ENCODE measurements around the gene COL28A1.

COL28A1 gene

DNA sequence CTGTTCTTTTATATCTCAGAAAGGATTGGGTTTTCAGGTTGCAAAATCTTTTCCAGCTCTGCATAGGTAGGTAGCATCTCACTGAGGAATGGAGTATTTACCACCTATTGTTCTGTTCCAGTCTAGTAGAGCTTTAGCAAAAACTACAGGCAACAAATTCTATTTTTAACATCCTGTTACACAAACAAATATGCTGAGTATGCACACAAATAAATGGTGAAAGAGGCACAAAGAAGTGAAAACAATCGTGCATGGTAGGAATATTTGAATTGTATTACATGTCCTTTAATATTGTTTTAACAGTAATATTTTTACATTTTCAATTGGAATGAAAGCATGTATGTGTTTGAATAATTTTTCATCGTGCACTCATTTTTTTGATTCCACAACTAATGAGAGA lies 16.5 kb upstream of the COL28A1 start:
- DNase-seq (ENCODE audit: low read depth): no peak
- H3K4me3 ChIP-seq (ENCODE audit: low read depth, low read length): no peak overlapping the region
- TF ChIP-seq, protein P1, sequence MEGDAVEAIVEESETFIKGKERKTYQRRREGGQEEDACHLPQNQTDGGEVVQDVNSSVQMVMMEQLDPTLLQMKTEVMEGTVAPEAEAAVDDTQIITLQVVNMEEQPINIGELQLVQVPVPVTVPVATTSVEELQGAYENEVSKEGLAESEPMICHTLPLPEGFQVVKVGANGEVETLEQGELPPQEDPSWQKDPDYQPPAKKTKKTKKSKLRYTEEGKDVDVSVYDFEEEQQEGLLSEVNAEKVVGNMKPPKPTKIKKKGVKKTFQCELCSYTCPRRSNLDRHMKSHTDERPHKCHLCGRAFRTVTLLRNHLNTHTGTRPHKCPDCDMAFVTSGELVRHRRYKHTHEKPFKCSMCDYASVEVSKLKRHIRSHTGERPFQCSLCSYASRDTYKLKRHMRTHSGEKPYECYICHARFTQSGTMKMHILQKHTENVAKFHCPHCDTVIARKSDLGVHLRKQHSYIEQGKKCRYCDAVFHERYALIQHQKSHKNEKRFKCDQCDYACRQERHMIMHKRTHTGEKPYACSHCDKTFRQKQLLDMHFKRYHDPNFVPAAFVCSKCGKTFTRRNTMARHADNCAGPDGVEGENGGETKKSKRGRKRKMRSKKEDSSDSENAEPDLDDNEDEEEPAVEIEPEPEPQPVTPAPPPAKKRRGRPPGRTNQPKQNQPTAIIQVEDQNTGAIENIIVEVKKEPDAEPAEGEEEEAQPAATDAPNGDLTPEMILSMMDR (IDR thresholded peaks at IDR 0.05; ENCODE audit: insufficient read depth, low read depth, low read length, missing control alignments): no peak

DNA sequence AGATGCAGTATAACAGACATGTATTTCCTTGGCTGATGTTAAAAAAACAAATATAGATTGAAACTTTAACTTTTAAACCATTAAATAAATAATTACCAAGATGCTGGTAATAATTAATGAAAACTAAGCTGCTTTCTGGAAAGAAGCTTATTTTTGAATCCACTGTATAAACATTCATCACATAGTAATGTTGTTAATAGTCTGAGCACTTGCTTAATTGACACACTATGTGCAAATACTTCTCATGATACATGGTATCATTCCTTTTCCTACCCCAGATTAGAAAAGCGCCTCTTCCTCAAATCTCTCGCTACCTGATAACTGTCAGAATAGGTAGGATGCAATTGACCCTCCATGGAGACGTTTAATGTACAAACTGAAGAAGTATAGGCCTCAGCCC lies 15.0 kb upstream of the COL28A1 start:
- DNase-seq (ENCODE audit: low read depth): no peak
- TF ChIP-seq, protein P1 (IDR thresholded peaks at IDR 0.05; ENCODE audit: insufficient read depth, low read depth, low read length, missing control alignments): no peak
- H3K4me3 ChIP-seq (ENCODE audit: low read depth, low read length): no peak overlapping the region

DNA sequence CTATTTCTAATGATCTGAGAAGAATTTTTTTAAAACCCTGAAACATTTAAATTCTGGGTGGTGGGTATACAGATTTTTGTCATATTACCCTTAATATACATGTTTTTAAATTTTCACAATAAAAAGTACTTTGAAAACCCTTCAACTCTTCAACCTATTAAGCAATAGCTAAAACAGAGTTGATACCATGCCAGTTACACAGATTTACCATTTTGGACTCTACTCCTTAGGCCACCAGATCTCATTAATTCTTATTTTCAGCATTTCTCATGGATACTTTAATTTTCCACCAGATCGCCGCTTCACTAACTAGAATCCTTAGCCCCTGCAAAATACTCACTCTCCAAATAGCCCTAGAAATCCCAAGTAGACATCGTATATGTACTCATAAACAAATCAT lies 12.7 kb upstream of the COL28A1 start:
- no peak overlapping the region for H3K4me3 ChIP-seq (ENCODE audit: low read depth, low read length)
- TF ChIP-seq, protein P1 (IDR thresholded peaks at IDR 0.05; ENCODE audit: insufficient read depth, low read depth, low read length, missing control alignments): no peak
- no peak for DNase-seq (ENCODE audit: low read depth)

DNA sequence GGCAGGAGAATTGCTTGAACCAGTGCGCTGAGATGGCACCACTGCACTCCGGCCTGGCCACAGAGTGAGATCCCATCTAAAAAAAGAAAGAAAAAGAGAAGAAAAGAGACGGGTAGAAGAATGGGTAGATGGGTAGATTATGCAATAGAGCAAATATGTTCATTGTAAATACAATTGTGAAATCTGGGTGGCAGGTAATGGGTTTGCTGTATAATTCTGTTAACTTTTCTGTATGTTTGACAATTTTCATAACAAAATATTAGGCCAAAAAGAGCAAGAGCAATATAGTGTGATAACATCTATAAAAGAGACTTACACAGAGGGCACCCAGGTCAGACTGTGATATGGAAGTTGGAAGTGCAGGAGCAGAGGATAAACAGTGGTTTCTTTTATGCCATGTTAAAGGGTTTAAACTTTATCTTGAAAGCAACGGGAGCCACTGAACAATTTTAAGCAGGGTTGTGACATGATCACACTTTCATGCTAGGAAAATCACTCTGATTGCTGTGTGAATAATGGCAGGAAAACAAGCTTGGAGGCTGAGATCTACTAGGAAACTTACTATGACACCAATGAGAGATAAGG lies 6.7 kb upstream of the COL28A1 start:
- H3K4me3 ChIP-seq (ENCODE audit: low read depth, low read length): no peak overlapping the region
- TF ChIP-seq, protein P1 (IDR thresholded peaks at IDR 0.05; ENCODE audit: insufficient read depth, low read depth, low read length, missing control alignments): no peak
- no peak for DNase-seq (ENCODE audit: low read depth)

DNA sequence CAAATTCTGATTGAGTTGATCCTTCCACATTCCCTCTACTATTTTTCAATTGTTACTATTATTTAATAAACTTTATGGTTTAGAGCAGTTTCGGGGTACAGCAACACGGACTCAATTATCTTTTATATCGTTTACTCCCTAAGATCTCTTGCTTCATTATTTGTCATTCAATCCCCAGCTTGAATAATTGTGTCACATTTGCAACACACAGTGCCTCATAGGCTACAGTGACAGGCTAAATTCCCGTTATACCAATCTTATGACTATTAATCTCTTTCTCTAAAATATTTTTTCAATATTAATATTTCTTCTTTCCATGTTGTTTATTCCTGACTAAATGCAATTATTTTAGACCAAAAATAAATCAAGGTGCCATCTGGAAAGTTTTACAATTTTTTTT lies 4.0 kb upstream of the COL28A1 start:
- TF ChIP-seq, protein P1 (IDR thresholded peaks at IDR 0.05; ENCODE audit: insufficient read depth, low read depth, low read length, missing control alignments): no peak
- no peak for DNase-seq (ENCODE audit: low read depth)
- no peak overlapping the region for H3K4me3 ChIP-seq (ENCODE audit: low read depth, low read length)

DNA sequence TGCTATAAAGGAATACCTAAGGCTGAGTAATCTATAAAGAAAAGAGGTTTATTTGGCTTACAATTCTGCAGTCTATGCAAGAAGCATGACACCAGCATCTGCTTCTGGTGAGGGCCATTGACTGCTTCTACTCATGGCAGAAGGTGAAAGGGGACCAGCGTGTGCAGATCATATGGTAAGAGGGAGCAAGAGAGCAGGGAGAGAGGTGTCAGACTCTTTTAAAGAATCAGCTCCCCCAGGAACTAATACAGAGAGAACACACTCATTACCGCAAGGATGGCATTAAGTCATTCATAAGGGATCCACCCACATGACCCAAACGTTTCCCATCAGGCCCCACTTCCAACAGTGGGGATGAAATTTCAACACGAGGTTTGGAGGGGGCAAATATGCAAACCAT lies 3.5 kb upstream of the COL28A1 start:
- no peak for DNase-seq (ENCODE audit: low read depth)
- no peak overlapping the region for H3K4me3 ChIP-seq (ENCODE audit: low read depth, low read length)
- TF ChIP-seq, protein P1 (IDR thresholded peaks at IDR 0.05; ENCODE audit: insufficient read depth, low read depth, low read length, missing control alignments): no peak

DNA sequence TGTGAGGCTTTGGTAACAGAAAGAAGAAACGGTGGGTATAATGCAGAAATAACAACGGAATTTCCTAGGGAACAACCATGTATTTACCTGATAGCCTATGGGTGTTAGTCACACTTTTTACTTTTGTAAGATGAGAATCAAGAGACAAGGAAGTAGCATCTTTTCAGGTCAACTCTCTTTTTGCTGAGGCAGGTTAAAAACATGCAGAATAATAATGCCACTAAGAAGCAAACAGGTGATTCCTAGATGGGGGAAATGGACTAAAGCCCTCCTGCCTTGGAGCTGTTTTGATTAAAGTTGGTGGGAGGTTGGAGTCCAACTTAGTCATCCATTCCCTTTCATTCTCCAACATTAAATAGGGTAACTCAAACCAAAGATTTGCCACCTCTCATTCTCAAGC lies 2.0 kb upstream of the COL28A1 start:
- TF ChIP-seq, protein P1 (IDR thresholded peaks at IDR 0.05; ENCODE audit: insufficient read depth, low read depth, low read length, missing control alignments): no peak
- H3K4me3 ChIP-seq (ENCODE audit: low read depth, low read length): no peak overlapping the region
- DNase-seq (ENCODE audit: low read depth): no peak
